Measurements from ENCODE around the gene NUDT3.

NUDT3 gene

DNA sequence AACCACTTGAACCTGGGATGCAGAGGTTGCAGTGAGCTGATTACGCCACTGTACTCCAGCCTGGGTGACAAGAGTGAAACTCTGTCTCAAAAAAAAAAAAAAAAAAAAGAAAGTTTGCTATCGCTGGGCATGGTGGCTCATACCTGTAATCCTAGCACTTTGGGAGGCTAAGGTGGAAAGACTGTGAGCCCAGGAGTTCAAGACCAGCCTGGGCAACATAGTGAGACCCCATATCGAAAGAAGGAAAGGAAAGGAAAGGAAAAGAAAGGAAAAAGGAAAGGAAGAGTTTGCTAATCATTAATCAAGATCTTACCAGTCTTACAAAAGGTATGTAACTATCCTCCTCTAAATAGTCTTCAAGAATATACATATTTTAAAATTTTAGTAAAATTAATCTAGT lies 88.3 kb downstream of the NUDT3 start:
- no peak for ATAC-seq
- TF ChIP-seq CSRNP3 (CRISPR knock-in tag; IDR thresholded peaks at IDR 0.05) (no peak), BACH2 (CRISPR knock-in tag; IDR thresholded peaks at IDR 0.05; ENCODE audit: borderline replicate concordance) (no peak), CSDC2 (CRISPR knock-in tag; IDR thresholded peaks at IDR 0.05) (no peak), ARNTL (CRISPR knock-in tag; IDR thresholded peaks at IDR 0.05; ENCODE audit: borderline replicate concordance, low read depth) (no peak), TOX (CRISPR knock-in tag; IDR thresholded peaks at IDR 0.05; ENCODE audit: borderline replicate concordance) (no peak), OSR1 (CRISPR knock-in tag; IDR thresholded peaks at IDR 0.05) (no peak), ZNF8 (CRISPR knock-in tag; IDR thresholded peaks at IDR 0.05) (no peak), ZNF70 (CRISPR knock-in tag; IDR thresholded peaks at IDR 0.05) (no peak), POU6F1 (CRISPR knock-in tag; IDR thresholded peaks at IDR 0.05; ENCODE audit: borderline replicate concordance, low read depth) (no peak), ZFP30 (CRISPR knock-in tag; IDR thresholded peaks at IDR 0.05) (no peak), RARB (CRISPR knock-in tag; IDR thresholded peaks at IDR 0.05) (no peak), TCF4 (CRISPR knock-in tag; IDR thresholded peaks at IDR 0.05; ENCODE audit: borderline replicate concordance) (no peak), ZFP3 (CRISPR knock-in tag; IDR thresholded peaks at IDR 0.05) (no peak), SNAI2 (CRISPR knock-in tag; IDR thresholded peaks at IDR 0.05) (no peak), GLIS3 (CRISPR knock-in tag; IDR thresholded peaks at IDR 0.05) (no peak), PPARA (CRISPR knock-in tag; IDR thresholded peaks at IDR 0.05; ENCODE audit: borderline replicate concordance) (no peak), ZNF565 (CRISPR knock-in tag; conservative IDR thresholded peaks at IDR 0.05; ENCODE audit: low read depth) (no peak)
- TF ChIP-seq, protein P1, sequence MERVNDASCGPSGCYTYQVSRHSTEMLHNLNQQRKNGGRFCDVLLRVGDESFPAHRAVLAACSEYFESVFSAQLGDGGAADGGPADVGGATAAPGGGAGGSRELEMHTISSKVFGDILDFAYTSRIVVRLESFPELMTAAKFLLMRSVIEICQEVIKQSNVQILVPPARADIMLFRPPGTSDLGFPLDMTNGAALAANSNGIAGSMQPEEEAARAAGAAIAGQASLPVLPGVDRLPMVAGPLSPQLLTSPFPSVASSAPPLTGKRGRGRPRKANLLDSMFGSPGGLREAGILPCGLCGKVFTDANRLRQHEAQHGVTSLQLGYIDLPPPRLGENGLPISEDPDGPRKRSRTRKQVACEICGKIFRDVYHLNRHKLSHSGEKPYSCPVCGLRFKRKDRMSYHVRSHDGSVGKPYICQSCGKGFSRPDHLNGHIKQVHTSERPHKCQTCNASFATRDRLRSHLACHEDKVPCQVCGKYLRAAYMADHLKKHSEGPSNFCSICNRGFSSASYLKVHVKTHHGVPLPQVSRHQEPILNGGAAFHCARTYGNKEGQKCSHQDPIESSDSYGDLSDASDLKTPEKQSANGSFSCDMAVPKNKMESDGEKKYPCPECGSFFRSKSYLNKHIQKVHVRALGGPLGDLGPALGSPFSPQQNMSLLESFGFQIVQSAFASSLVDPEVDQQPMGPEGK (CRISPR knock-in tag; IDR thresholded peaks at IDR 0.05; ENCODE audit: borderline replicate concordance) = no peak

DNA sequence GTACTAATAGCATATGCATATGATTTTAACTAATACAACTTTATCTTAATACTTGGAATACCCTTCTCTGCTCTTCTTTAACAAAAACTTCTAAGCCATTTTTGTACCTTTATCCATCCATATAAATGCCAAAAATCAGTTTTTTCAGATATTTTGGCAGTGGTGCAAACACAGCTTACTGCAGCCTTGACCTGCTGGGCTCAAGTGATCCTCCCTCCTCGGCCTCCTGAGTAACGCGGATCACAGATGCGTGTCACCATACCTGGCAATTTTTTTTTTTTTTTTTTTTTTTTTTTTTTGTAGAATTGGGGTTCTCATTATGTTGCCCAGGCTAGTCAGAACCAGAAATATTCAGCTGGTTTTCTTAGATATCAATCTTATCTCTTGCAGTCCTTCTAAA lies 89.5 kb downstream of the NUDT3 start:
- no peak for ATAC-seq
- TF ChIP-seq ZFP30 (CRISPR knock-in tag; IDR thresholded peaks at IDR 0.05) (no peak), ZNF8 (CRISPR knock-in tag; IDR thresholded peaks at IDR 0.05) (no peak), ZC3H10 (CRISPR knock-in tag; IDR thresholded peaks at IDR 0.05) (no peak), ZNF565 (CRISPR knock-in tag; conservative IDR thresholded peaks at IDR 0.05; ENCODE audit: low read depth) (no peak), CSDC2 (CRISPR knock-in tag; IDR thresholded peaks at IDR 0.05) (no peak), GLIS3 (CRISPR knock-in tag; IDR thresholded peaks at IDR 0.05) (no peak), ESRRG (CRISPR knock-in tag; IDR thresholded peaks at IDR 0.05) (no peak), ZNF70 (CRISPR knock-in tag; IDR thresholded peaks at IDR 0.05) (no peak)

DNA sequence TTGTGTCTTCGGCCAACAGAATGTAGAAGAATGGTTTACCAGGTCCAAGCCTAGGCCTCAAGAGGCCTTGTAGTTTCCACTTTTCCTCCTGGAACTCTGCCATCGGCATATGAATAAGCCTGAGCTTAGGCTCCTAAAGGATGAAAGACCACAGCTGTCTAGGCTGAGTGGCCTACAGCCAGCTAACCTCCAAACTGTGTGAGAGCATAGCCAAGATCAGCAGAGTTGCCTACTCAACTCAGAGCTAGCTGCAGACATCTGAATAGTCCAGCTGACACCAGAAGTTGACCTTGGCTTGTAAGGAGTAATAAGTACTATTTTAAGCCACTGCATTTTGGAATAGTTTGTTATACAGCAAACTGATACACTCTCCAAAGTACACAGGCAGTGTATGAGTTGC lies 91.1 kb downstream of the NUDT3 start:
- peak; percentile 40; the same call in 2 of the 3 replicates for ATAC-seq
- no peak for TF ChIP-seq TOX (CRISPR knock-in tag; IDR thresholded peaks at IDR 0.05; ENCODE audit: borderline replicate concordance)
- TF ChIP-seq GLIS3 (CRISPR knock-in tag; IDR thresholded peaks at IDR 0.05) = no peak
- no peak for TF ChIP-seq PPARA (CRISPR knock-in tag; IDR thresholded peaks at IDR 0.05; ENCODE audit: borderline replicate concordance)
- TF ChIP-seq ISL1 (CRISPR knock-in tag; IDR thresholded peaks at IDR 0.05) = no peak
- no peak for TF ChIP-seq POU6F1 (CRISPR knock-in tag; IDR thresholded peaks at IDR 0.05; ENCODE audit: borderline replicate concordance, low read depth)
- no peak for TF ChIP-seq TCF4 (CRISPR knock-in tag; IDR thresholded peaks at IDR 0.05; ENCODE audit: borderline replicate concordance)
- TF ChIP-seq CSDC2 (CRISPR knock-in tag; IDR thresholded peaks at IDR 0.05) = no peak
- TF ChIP-seq, protein P1 (CRISPR knock-in tag; IDR thresholded peaks at IDR 0.05; ENCODE audit: borderline replicate concordance) = no peak
- TF ChIP-seq, protein P2, sequence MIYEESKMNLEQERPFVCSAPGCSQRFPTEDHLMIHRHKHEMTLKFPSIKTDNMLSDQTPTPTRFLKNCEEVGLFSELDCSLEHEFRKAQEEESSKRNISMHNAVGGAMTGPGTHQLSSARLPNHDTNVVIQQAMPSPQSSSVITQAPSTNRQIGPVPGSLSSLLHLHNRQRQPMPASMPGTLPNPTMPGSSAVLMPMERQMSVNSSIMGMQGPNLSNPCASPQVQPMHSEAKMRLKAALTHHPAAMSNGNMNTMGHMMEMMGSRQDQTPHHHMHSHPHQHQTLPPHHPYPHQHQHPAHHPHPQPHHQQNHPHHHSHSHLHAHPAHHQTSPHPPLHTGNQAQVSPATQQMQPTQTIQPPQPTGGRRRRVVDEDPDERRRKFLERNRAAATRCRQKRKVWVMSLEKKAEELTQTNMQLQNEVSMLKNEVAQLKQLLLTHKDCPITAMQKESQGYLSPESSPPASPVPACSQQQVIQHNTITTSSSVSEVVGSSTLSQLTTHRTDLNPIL (CRISPR knock-in tag; IDR thresholded peaks at IDR 0.05; ENCODE audit: low read depth) = no peak
- no peak for TF ChIP-seq ZC3H10 (CRISPR knock-in tag; IDR thresholded peaks at IDR 0.05)
- no peak for TF ChIP-seq ARNTL (CRISPR knock-in tag; IDR thresholded peaks at IDR 0.05; ENCODE audit: borderline replicate concordance, low read depth)
- no peak for TF ChIP-seq ZNF8 (CRISPR knock-in tag; IDR thresholded peaks at IDR 0.05)
- TF ChIP-seq BACH2 (CRISPR knock-in tag; IDR thresholded peaks at IDR 0.05; ENCODE audit: borderline replicate concordance) = no peak

Data from SK-N-SH treated with all-trans-retinoic acid at 6 μM for 48 hours (cell line).